Gastroesophageal sphincter (tissue), 4 donors: ENCODE results near the gene AP1S2. TPM values are rescaled to one million over a fixed set of nuclear protein-coding genes. Genes with fewer than 3 reads are reported as not detected.

Experiments used
- ATAC-seq: fragments of 150-250 bp; one replicate; pipeline ENCODE4 v1.9.1; 2016; ENCODE audit warnings: mild to moderate bottlenecking, moderate library complexity
- H3K27ac ChIP-seq, 4 donors: fragments of 200-600 bp; sonication (generic) in 3 of 4; 1 replicate in 3 of 4; 2 replicates in 1 of 4; pipeline ENCODE4 v1.5.1; 2016 to 2019
- H3K27me3 ChIP-seq: fragments of 200-600 bp; sonication (generic); one replicate; pipeline ENCODE4 v1.5.1; 2019
- H3K36me3 ChIP-seq, 2 donors: fragments of 200-600 bp; sonication (generic); one replicate each; pipeline ENCODE4 v1.5.1; 2019; ENCODE audit warnings: control low read depth in 1 of 2
- H3K4me1 ChIP-seq, 3 donors: fragments of 200-600 bp; sonication (generic); 1 replicate in 2 of 3; 2 replicates in 1 of 3; pipeline ENCODE4 v1.5.1; 2016 to 2019; ENCODE audit warnings: control low read depth in 2 of 3
- H3K4me3 ChIP-seq, 2 donors: fragments of 200-600 bp; sonication (generic); one replicate each; pipeline ENCODE4 v1.5.1; 2019; ENCODE audit warnings: mild to moderate bottlenecking in 1 of 2, moderate library complexity in 1 of 2
- H3K9me3 ChIP-seq, 3 donors: fragments of 200-600 bp; sonication (generic); one replicate each; pipeline ENCODE4 v1.5.1; 2017 to 2019; ENCODE audit warnings: control low read depth in 2 of 3
- EP300 ChIP-seq: sonication (generic); formaldehyde crosslinking; IDR thresholded peaks from one replicate; pipeline ENCODE4 v1.6.1; 2017; ENCODE audit warnings: antibody characterized with exemption, mild to moderate bottlenecking
- POLR2A ChIP-seq, 2 donors: fragments of 450-650 bp; IDR thresholded peaks; one replicate each; pipeline ENCODE4 v1.6.1; 2017; ENCODE audit warnings: antibody characterized with exemption in 2 of 2, mild to moderate bottlenecking in 2 of 2, moderate library complexity in 1 of 2
- POLR2AphosphoS5 ChIP-seq: sonication (generic); formaldehyde crosslinking; IDR thresholded peaks from one replicate; pipeline ENCODE4 v1.6.1; 2017; ENCODE audit warnings: antibody characterized with exemption
- WGBS, 2 donors: methylation state at CpG; one replicate each; pipeline ENCODE4 v1.1.5; 2018; ENCODE audit warnings: low coverage in 1 of 2; 5-methylcytosine and 5-hydroxymethylcytosine counted together
- total RNA-seq, 4 donors: library from RNA; depleted of rRNA; stranded (reverse); fragments of >200 nt; gene quantifications; one replicate each; pipeline ENCODE4 v1.1.0, GENCODE V29; 2016
- TF ChIP-seq, protein P1 (sequence below), 4 experiments: fragments of 200-600 bp in 2 of 4; fragments of 450-650 bp in 2 of 4; sonication (generic) in 1 of 4; IDR thresholded peaks; one replicate each; pipeline ENCODE4 v1.5.1; 2017 to 2019; ENCODE audit warnings: antibody characterized with exemption in 4 of 4, mild to moderate bottlenecking in 2 of 4, moderate library complexity in 2 of 4

AP1S2 gene
- total RNA-seq, 4 donors from 2014 or later = 98.7 to 300 (median 203) TPM

DNA sequence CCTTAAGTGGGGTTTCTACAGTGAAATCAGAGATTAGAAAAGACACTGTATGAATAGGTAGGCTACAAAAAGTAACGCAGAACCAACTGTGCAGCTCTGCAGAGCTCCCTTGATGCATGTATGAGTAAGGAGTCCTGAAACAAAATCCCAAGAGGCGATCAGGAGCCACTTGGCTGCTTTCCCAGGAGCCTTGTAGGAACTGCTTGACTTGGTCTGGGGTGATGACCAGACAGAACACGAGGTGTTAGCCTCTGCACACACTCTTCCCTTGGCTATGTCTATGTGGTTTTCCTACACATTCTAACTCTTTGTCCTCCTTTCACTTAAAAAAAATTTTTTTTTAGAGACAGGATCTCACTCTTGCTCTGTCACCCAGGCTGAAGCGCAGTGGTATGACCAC, 22.8 kb upstream of the AP1S2 start:
- Histone ChIP-seq H3K9me3 (no peaks in the 10 kb centered on the region), H3K4me3 (no peak overlapping the region), H3K4me1 (no peaks in the 10 kb centered on the region), H3K27ac (no peak overlapping the region), H3K36me3 (no peaks in the 10 kb centered on the region), H3K27me3 (no peaks in the 10 kb centered on the region)
- WGBS, 2 donors = 62 to 100% methylated on average over 1 to 2 of the region's 4 CpGs
- TF ChIP-seq POLR2A (IDR thresholded peaks at IDR 0.05) = no peak
- no peak for TF ChIP-seq EP300
- TF ChIP-seq POLR2AphosphoS5 = no peak
- TF ChIP-seq, protein P1, sequence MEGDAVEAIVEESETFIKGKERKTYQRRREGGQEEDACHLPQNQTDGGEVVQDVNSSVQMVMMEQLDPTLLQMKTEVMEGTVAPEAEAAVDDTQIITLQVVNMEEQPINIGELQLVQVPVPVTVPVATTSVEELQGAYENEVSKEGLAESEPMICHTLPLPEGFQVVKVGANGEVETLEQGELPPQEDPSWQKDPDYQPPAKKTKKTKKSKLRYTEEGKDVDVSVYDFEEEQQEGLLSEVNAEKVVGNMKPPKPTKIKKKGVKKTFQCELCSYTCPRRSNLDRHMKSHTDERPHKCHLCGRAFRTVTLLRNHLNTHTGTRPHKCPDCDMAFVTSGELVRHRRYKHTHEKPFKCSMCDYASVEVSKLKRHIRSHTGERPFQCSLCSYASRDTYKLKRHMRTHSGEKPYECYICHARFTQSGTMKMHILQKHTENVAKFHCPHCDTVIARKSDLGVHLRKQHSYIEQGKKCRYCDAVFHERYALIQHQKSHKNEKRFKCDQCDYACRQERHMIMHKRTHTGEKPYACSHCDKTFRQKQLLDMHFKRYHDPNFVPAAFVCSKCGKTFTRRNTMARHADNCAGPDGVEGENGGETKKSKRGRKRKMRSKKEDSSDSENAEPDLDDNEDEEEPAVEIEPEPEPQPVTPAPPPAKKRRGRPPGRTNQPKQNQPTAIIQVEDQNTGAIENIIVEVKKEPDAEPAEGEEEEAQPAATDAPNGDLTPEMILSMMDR (IDR thresholded peaks at IDR 0.05) = no peak
- no peak for ATAC-seq

DNA sequence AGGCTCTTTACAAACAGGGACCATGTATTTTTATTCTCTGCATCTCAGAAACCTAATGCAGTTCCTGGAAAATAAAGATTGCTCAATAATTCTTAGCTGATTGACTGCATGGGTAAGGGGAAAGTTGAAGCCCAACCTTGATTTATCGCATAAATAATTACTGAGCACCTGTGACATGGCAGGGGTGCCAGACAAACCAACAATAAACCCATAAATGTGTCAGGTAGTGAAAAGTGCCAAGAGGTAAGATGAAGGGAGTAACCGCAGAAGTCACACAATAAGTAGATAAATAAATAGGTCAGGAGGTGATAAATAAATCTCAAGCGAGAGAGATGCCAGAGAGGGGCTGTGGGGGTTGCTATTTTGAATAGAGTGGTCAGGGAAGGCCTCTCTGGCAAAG, 20.1 kb upstream of the AP1S2 start:
- Histone ChIP-seq H3K4me3 (no peak overlapping the region), H3K9me3 (no peaks in the 10 kb centered on the region), H3K27ac (no peak overlapping the region), H3K27me3 (no peaks in the 10 kb centered on the region), H3K4me1 (no peaks in the 10 kb centered on the region), H3K36me3 (no peaks in the 10 kb centered on the region)
- 30 to 85% methylated on average over 2 to 3 of the region's 3 CpGs for WGBS, 2 donors
- no peak for ATAC-seq
- TF ChIP-seq, protein P1 (IDR thresholded peaks at IDR 0.05) = no peak
- TF ChIP-seq POLR2AphosphoS5 (no peak), POLR2A (IDR thresholded peaks at IDR 0.05) (no peak), EP300 (no peak)

DNA sequence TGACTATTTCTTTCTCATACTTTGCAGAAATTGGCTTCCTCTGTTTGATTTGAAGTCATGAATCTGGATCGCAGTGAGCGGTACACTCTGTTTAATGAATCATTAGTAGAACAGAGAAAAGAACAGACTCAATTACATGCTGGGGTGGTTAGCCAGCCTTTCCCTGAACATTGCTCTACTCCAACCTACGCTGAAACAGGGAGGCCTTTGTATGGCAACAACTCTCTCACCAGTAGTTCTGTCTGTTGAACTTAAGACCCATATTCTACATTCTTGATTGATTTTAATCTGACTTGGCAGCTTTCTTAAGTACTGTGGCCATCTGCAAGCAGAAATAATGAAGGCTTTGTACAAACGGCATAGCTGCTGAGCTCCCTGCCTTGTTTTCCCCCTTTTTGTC, 19.0 kb upstream of the AP1S2 start:
- no peak for ATAC-seq
- Histone ChIP-seq H3K4me1 (no peaks in the 10 kb centered on the region), H3K27ac (no peak overlapping the region), H3K9me3 (no peaks in the 10 kb centered on the region), H3K4me3 (no peak overlapping the region), H3K27me3 (no peaks in the 10 kb centered on the region), H3K36me3 (no peaks in the 10 kb centered on the region)
- TF ChIP-seq, protein P1 (IDR thresholded peaks at IDR 0.05) = no peak
- no peak for TF ChIP-seq EP300
- no peak for TF ChIP-seq POLR2AphosphoS5
- no peak for TF ChIP-seq POLR2A (IDR thresholded peaks at IDR 0.05)
- WGBS, 2 donors = 47 to 77% methylated on average over 3 to 4 of the region's 4 CpGs

DNA sequence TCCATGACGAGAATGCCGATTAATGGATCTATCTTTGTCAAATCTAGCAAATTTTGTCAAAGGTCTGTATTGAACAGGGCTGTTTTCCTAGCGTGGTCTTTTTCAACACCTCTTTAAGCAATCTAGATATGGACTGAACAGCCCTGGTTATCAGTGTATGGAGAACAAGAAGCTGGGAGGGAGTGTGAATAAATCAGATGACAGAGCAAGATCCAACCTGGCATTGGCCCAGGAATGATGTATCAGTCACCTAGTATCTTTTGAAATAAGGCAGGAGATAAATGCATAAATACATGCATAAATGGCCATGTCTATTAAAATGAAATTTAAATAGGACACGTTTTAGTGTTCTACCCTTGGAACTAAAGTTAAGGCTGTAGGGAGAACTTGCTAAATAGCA, 15.7 kb upstream of the AP1S2 start:
- Histone ChIP-seq H3K27ac (no peak overlapping the region), H3K36me3 (no peaks in the 10 kb centered on the region), H3K4me3 (no peak overlapping the region), H3K27me3 (no peaks in the 10 kb centered on the region), H3K4me1 (no peaks in the 10 kb centered on the region), H3K9me3 (no peaks in the 10 kb centered on the region)
- 63 to 89% methylated on average over 2 to 3 of the region's 4 CpGs for WGBS, 2 donors
- ATAC-seq = no peak
- no peak for TF ChIP-seq POLR2A (IDR thresholded peaks at IDR 0.05)

DNA sequence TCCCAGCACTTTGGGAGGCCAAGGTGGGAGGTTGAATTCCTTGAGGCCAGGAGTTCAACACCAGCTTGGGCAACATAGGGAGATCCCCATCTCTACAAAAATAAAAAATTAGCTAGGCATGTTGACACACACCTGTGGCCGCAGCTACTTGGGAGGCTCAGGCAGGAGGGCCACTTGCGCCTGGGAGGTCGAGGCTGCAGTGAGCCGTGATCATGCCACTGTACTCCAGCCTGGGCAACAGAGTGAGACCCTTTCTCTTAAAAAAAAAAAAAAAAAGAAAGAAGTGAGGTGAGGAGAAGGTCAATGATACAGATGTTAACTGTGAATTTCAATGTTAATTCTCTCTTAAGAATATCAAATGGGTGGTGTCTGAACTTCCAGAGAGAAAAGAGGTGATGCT, 15.1 kb upstream of the AP1S2 start:
- TF ChIP-seq POLR2AphosphoS5 (no peak), POLR2A (IDR thresholded peaks at IDR 0.05) (no peak), EP300 (no peak)
- TF ChIP-seq, protein P1 (IDR thresholded peaks at IDR 0.05) = no peak
- Histone ChIP-seq H3K4me3 (no peak overlapping the region), H3K9me3 (no peaks in the 10 kb centered on the region), H3K27ac (no peak overlapping the region), H3K36me3 (no peaks in the 10 kb centered on the region), H3K27me3 (no peaks in the 10 kb centered on the region), H3K4me1 (no peaks in the 10 kb centered on the region)
- no peak for ATAC-seq
- WGBS, 2 donors = 100% methylated on average over 1 of the region's 4 CpGs; no CpG with 5 or more reads in 1 of the 2 donors
